ENCODE measurements around the gene APBB2. TPM values are rescaled to one million over a fixed set of nuclear protein-coding genes. Genes with fewer than 3 reads are reported as not detected.

APBB2 gene
- total and polyA plus RNA-seq, 7 experiments from 2014 or later = 0.42 to 1.5 (median 0.59) TPM; not detected in 2

DNA sequence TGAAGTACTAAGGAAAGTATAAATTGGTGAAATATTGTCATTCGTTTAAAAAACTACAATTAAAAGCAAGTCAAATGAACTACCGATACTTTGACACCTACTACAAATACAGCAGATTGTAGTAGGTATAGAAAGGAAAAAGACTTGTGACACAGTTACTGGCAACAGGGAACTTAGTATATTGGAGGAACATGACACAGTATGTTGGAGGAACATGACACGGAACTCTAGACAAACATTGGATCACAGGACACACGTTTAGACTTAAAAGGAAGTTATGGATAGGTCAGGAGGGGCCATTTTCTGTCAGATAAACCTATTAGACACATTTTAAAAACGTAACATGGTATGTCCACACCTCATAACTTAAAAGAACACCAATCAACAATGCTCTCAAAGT is 132.5 kb downstream of the APBB2 start:
- ChIA-PET POLR2A (no interaction called here), CTCF (no interaction called here)
- Histone ChIP-seq H3K4me3 (ENCODE audit: low read length) (no peak overlapping the region), H3K9me3 (ENCODE audit: control insufficient read depth in 2 of 3, low read length in 3 of 3) (no peaks in the 10 kb centered on the region), H3K4me1 (ENCODE audit: control insufficient read depth in 2 of 2, insufficient read depth in 2 of 2, low read length in 2 of 2) (no peaks in the 10 kb centered on the region), H3K27me3 (ENCODE audit: control insufficient read depth in 2 of 2, insufficient read depth in 2 of 2, low read length in 2 of 2) (no peaks in the 10 kb centered on the region), H3K27ac (ENCODE audit: low read depth, low read length) (no peak overlapping the region), H3K36me3 (ENCODE audit: control insufficient read depth in 2 of 3, insufficient read depth in 3 of 3, low read length in 3 of 3) (no peaks in the 10 kb centered on the region)
- Mint-ChIP-seq H3K27me3 (peaks cover 0 to 22% (median 18%) of the 10 kb centered on the region in 5 donors), H3K36me3 (no peaks in the 10 kb centered on the region), H3K27ac (no peak overlapping the region), H3K4me1 (no peaks in the 10 kb centered on the region), H3K4me3 (no peak overlapping the region), H3K9me3 (peaks cover 0 to 20% (median 6%) of the 10 kb centered on the region in 11 donors)
- intact Hi-C loops (cut with micrococcal nuclease) = no loop called here
- ATAC-seq (no peak), DNase-seq (no peak)

DNA sequence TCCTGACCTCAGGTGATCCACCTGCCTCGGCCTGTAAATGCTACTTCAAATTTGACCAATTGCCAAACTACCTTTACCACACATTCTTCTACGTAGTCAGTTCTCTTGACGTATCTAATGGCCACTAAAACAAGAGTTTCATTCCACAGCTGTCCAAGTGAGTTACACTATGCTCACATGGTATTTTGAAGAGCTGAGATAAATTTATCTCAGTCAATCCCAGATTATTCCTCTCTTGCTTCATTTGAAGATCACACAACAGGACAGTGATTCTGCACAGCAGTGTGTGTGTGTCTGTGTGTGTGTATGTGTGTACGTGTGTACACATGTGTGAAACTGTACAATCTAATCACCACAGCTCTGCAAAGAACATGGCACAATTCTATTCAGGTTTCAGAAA is 133.4 kb downstream of the APBB2 start:
- Mint-ChIP-seq H3K4me1 (no peaks in the 10 kb centered on the region), H3K9me3 (peaks cover 0 to 11% (median 3%) of the 10 kb centered on the region in 11 donors), H3K27ac (no peak overlapping the region), H3K36me3 (no peaks in the 10 kb centered on the region), H3K4me3 (no peak overlapping the region), H3K27me3 (peaks cover 0 to 26% (median 16%) of the 10 kb centered on the region in 5 donors)
- H3K27me3 ChIP-seq (ENCODE audit: control insufficient read depth in 2 of 2, insufficient read depth in 2 of 2, low read length in 2 of 2) = no peaks in the 10 kb centered on the region
- ATAC-seq (no peak), DNase-seq (no peak)
- no peak overlapping the region for H3K4me3 ChIP-seq (ENCODE audit: low read length)
- no peaks in the 10 kb centered on the region for H3K9me3 ChIP-seq (ENCODE audit: control insufficient read depth in 2 of 3, low read length in 3 of 3)
- no peaks in the 10 kb centered on the region for H3K4me1 ChIP-seq (ENCODE audit: control insufficient read depth in 2 of 2, insufficient read depth in 2 of 2, low read length in 2 of 2)
- H3K36me3 ChIP-seq (ENCODE audit: control insufficient read depth in 2 of 3, insufficient read depth in 3 of 3, low read length in 3 of 3) = no peaks in the 10 kb centered on the region
- H3K27ac ChIP-seq (ENCODE audit: low read depth, low read length) = no peak overlapping the region
- CTCF ChIA-PET = no interaction called here
- POLR2A ChIA-PET = no interaction called here
- intact Hi-C loops (cut with micrococcal nuclease) = no loop called here

DNA sequence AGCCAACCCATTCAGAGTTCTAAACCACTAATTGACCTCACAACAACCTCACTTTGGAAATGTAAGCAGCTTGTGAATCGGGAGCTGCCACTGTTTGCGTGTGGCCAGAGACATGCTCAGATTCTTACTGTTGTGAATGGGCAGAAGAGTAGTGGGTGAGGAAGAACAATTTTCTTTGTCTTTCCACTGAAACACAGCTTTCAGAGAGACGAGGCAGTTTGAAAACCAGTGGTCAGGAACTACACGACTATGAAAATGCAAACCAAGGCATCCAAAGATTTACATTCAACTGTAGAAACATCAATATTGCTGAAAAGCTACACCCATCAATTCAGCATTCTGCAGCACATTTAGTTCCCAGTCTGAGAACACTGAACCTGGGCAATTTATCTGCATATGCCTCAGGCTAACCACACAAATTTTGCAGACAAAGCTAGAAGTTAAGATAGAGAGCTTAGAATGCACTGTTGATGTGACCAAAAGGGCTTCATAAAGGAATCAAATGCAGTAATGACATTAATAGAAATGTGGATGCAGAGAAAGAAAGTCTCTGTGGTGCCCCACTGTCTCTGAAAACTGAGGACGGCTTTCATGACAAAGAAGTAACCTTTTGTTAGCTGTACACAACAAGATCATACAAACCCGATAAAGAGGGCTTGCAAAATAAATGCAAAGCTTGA is 134.3 kb downstream of the APBB2 start:
- H3K27me3 Mint-ChIP-seq = peaks cover 0 to 29% (median 17%) of the 10 kb centered on the region in 5 donors
- Histone ChIP-seq H3K27ac (ENCODE audit: low read depth, low read length) (no peak overlapping the region), H3K36me3 (ENCODE audit: control insufficient read depth in 2 of 3, insufficient read depth in 3 of 3, low read length in 3 of 3) (no peaks in the 10 kb centered on the region), H3K27me3 (ENCODE audit: control insufficient read depth in 2 of 2, insufficient read depth in 2 of 2, low read length in 2 of 2) (no peaks in the 10 kb centered on the region), H3K4me1 (ENCODE audit: control insufficient read depth in 2 of 2, insufficient read depth in 2 of 2, low read length in 2 of 2) (no peaks in the 10 kb centered on the region), H3K4me3 (ENCODE audit: low read length) (no peak overlapping the region), H3K9me3 (ENCODE audit: control insufficient read depth in 2 of 3, low read length in 3 of 3) (no peaks in the 10 kb centered on the region)
- H3K9me3 Mint-ChIP-seq = peaks cover 0 to 3% (median 0%) of the 10 kb centered on the region in 11 donors
- no peak overlapping the region for H3K4me3 Mint-ChIP-seq
- no peaks in the 10 kb centered on the region for H3K36me3 Mint-ChIP-seq
- no peak overlapping the region for H3K27ac Mint-ChIP-seq
- ChIA-PET POLR2A (no interaction called here), CTCF (no interaction called here)
- DNase-seq = no peak
- ATAC-seq = no peak
- no peaks in the 10 kb centered on the region for H3K4me1 Mint-ChIP-seq
- intact Hi-C loops (cut with micrococcal nuclease) = no loop called here

DNA sequence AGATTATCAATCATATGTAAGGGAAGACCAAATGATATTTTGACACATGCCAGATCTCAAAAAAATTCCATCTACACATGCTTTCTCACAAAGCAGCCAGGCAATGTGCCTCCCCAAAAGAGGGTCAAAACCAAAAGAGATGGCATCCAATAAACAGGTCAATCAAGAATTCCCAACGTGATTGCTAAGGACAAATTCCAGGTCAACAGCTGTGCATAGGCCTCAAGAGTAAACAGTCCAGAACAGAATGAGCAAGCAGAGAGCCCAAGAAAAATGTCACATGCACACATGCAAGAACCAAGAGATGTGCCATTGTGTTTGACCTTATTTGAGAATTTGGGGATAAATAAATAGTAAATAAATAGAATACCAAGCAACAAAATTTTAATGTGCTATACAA is 136.7 kb downstream of the APBB2 start:
- no peaks in the 10 kb centered on the region for H3K9me3 ChIP-seq (ENCODE audit: control insufficient read depth in 2 of 3, low read length in 3 of 3)
- DNase-seq = no peak
- no peak overlapping the region for H3K27ac Mint-ChIP-seq
- H3K27me3 Mint-ChIP-seq = peaks cover 0 to 29% (median 17%) of the 10 kb centered on the region in 5 donors
- no peak overlapping the region for H3K4me3 ChIP-seq (ENCODE audit: low read length)
- intact Hi-C loops (cut with micrococcal nuclease) = no loop called here
- H3K4me3 Mint-ChIP-seq = no peak overlapping the region
- ChIA-PET CTCF (interaction anchor here (0.6 kb wide), 1 partner anchor 56 kb away, joined by 4 read pairs; no protein-coding TSS in a partner anchor), POLR2A (no interaction called here)
- H3K4me1 Mint-ChIP-seq = no peaks in the 10 kb centered on the region
- H3K9me3 Mint-ChIP-seq = peaks cover 0 to 3% (median 0%) of the 10 kb centered on the region in 11 donors
- no peak overlapping the region for H3K27ac ChIP-seq (ENCODE audit: low read depth, low read length)
- H3K4me1 ChIP-seq (ENCODE audit: control insufficient read depth in 2 of 2, insufficient read depth in 2 of 2, low read length in 2 of 2) = no peaks in the 10 kb centered on the region
- no peak for ATAC-seq
- no peaks in the 10 kb centered on the region for H3K27me3 ChIP-seq (ENCODE audit: control insufficient read depth in 2 of 2, insufficient read depth in 2 of 2, low read length in 2 of 2)
- H3K36me3 Mint-ChIP-seq = no peaks in the 10 kb centered on the region
- no peaks in the 10 kb centered on the region for H3K36me3 ChIP-seq (ENCODE audit: control insufficient read depth in 2 of 3, insufficient read depth in 3 of 3, low read length in 3 of 3)

DNA sequence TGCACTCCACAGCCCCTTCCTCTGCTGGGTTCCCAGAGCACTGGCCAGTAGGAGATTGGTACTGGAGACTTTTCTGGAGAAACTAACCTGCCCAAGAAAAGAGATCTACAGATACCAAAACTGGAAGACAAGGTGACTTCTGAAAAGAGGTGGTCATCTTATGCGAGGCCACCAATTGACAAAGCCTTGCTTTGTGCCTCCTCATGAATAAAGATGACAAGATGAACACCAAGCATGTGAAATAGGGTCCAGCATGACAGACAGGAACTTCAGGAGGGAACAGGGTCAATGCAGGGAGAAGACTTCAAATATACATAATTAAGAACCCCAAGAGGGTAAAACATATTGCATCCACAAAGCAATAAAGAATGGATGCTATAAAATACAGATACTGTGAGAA is 137.9 kb downstream of the APBB2 start:
- H3K4me3 Mint-ChIP-seq = no peak overlapping the region
- no peaks in the 10 kb centered on the region for H3K36me3 Mint-ChIP-seq
- Histone ChIP-seq H3K4me3 (ENCODE audit: low read length) (no peak overlapping the region), H3K36me3 (ENCODE audit: control insufficient read depth in 2 of 3, insufficient read depth in 3 of 3, low read length in 3 of 3) (no peaks in the 10 kb centered on the region), H3K4me1 (ENCODE audit: control insufficient read depth in 2 of 2, insufficient read depth in 2 of 2, low read length in 2 of 2) (no peaks in the 10 kb centered on the region), H3K9me3 (ENCODE audit: control insufficient read depth in 2 of 3, low read length in 3 of 3) (no peaks in the 10 kb centered on the region), H3K27ac (ENCODE audit: low read depth, low read length) (no peak overlapping the region), H3K27me3 (ENCODE audit: control insufficient read depth in 2 of 2, insufficient read depth in 2 of 2, low read length in 2 of 2) (no peaks in the 10 kb centered on the region)
- CTCF ChIA-PET = no interaction called here
- DNase-seq (no peak), ATAC-seq (no peak)
- POLR2A ChIA-PET = no interaction called here
- H3K27ac Mint-ChIP-seq = no peak overlapping the region
- no peaks in the 10 kb centered on the region for H3K4me1 Mint-ChIP-seq
- H3K27me3 Mint-ChIP-seq = peaks cover 0 to 23% (median 10%) of the 10 kb centered on the region in 5 donors
- intact Hi-C loops (cut with micrococcal nuclease) = no loop called here
- peaks cover 0 to 3% (median 0%) of the 10 kb centered on the region in 11 donors for H3K9me3 Mint-ChIP-seq

DNA sequence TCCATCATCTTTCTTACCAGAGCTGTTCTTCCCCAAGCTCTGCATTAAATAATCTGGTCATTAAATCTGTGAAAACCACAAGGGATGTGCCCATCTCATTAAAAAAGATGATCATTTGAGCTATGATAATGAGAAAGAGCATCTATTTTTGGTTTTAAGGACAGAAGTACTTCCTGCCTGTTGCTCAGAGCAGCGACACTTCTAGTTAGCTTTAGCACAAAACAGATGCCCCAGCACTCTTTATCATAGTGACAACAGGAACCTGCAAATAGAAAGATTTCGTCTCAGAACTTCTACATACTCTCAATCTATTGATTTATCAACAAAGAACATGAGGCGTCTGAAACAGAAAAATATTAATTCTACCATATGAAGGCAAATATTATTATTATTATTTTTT is 140.1 kb downstream of the APBB2 start:
- ChIA-PET CTCF (no interaction called here), POLR2A (no interaction called here)
- no peaks in the 10 kb centered on the region for H3K27me3 ChIP-seq (ENCODE audit: control insufficient read depth in 2 of 2, insufficient read depth in 2 of 2, low read length in 2 of 2)
- Mint-ChIP-seq H3K4me1 (no peaks in the 10 kb centered on the region), H3K4me3 (no peak overlapping the region), H3K27me3 (peaks cover 0 to 18% (median 3%) of the 10 kb centered on the region in 5 donors), H3K27ac (no peak overlapping the region), H3K36me3 (no peaks in the 10 kb centered on the region), H3K9me3 (peaks cover 0 to 2% (median 0%) of the 10 kb centered on the region in 11 donors)
- no peaks in the 10 kb centered on the region for H3K36me3 ChIP-seq (ENCODE audit: control insufficient read depth in 2 of 3, insufficient read depth in 3 of 3, low read length in 3 of 3)
- no peak overlapping the region for H3K4me3 ChIP-seq (ENCODE audit: low read length)
- intact Hi-C loops (cut with micrococcal nuclease) = no loop called here
- H3K4me1 ChIP-seq (ENCODE audit: control insufficient read depth in 2 of 2, insufficient read depth in 2 of 2, low read length in 2 of 2) = no peaks in the 10 kb centered on the region
- H3K9me3 ChIP-seq (ENCODE audit: control insufficient read depth in 2 of 3, low read length in 3 of 3) = no peaks in the 10 kb centered on the region
- ATAC-seq (no peak), DNase-seq (no peak)
- no peak overlapping the region for H3K27ac ChIP-seq (ENCODE audit: low read depth, low read length)

DNA sequence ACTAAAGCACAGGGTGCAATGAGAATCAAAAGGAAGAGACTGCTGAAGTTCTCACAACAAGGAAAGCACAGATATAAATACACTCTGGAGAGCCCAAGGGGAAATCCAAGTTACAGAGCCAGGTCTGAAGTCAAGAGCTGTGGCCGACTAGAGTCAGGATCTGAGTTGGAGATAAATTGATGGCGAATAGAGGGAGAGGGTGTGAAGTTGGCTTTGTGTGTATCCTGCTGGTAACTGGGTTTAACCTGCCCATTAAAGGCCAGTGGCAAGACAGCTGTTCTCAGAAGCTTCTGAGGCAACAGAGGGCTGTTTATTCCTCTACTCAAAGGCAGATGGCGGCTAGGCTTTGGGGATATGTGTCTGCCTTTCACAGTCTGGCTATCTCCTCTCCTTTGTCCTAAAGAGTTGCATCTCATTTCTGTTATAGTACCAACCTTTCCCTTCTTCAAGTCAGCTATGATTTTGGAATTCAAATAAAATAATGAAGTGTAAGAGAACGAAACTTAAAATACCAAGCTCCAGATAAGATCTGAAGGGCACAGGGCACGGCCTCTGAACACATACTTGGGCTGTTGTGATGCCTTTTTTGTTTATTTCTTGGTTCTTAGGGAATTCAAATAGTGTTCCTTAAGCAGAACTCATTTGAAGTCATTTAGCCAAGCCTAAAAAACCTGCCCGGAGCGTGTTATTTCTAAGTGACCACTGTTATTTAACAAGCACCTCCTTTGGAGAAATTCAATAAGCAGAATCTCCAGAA is 142.1 kb downstream of the APBB2 start:
- no peaks in the 10 kb centered on the region for H3K4me1 Mint-ChIP-seq

More for the DNA sequence above, 142.1 kb downstream of the APBB2 start:
- no peak overlapping the region for H3K27ac ChIP-seq (ENCODE audit: low read depth, low read length)
- H3K4me1 ChIP-seq (ENCODE audit: control insufficient read depth in 2 of 2, insufficient read depth in 2 of 2, low read length in 2 of 2) = no peaks in the 10 kb centered on the region
- no peaks in the 10 kb centered on the region for H3K36me3 ChIP-seq (ENCODE audit: control insufficient read depth in 2 of 3, insufficient read depth in 3 of 3, low read length in 3 of 3)
- intact Hi-C loops (cut with micrococcal nuclease) = no loop called here
- Mint-ChIP-seq H3K4me3 (no peak overlapping the region), H3K9me3 (peaks cover 0 to 2% (median 0%) of the 10 kb centered on the region in 11 donors), H3K27me3 (peaks cover 0 to 14% (median 1%) of the 10 kb centered on the region in 5 donors), H3K27ac (no peak overlapping the region), H3K36me3 (no peaks in the 10 kb centered on the region)
- no peak overlapping the region for H3K4me3 ChIP-seq (ENCODE audit: low read length)
- H3K27me3 ChIP-seq (ENCODE audit: control insufficient read depth in 2 of 2, insufficient read depth in 2 of 2, low read length in 2 of 2) = no peaks in the 10 kb centered on the region
- ChIA-PET CTCF (no interaction called here), POLR2A (no interaction called here)
- ATAC-seq (no peak), DNase-seq (no peak)
- no peaks in the 10 kb centered on the region for H3K9me3 ChIP-seq (ENCODE audit: control insufficient read depth in 2 of 3, low read length in 3 of 3)

Data from naive thymus-derived CD4-positive, alpha-beta T cell (primary cell).